Fibroblast of villous mesenchyme (primary cell): ENCODE measurements around the gene IRGC. TPM values are rescaled to one million over a fixed set of nuclear protein-coding genes. Genes with fewer than 3 reads are reported as not detected.

Experiments used
- DNase-seq: peaks from one replicate; pipeline ENCODE4 v3.0.0-alpha.2; 2010; ENCODE audit warnings: low read depth
- H3K4me3 ChIP-seq: 2 replicates; pipeline ENCODE4 v1.5.1; 2011; ENCODE audit warnings: low read depth, mild to moderate bottlenecking, low read length
- CTCF ChIP-seq: IDR thresholded peaks from 2 replicates; pipeline ENCODE4 v1.5.1; 2012; ENCODE audit warnings: low read depth, mild to moderate bottlenecking, low read length; ENCODE audit not compliant: insufficient read depth
- total RNA-seq: library from RNA; depleted of rRNA; stranded (reverse); fragments of >200 nt; gene quantifications from 2 replicates; pipeline ENCODE4 v1.2.3, GENCODE V29; 2012

Gene IRGC
- total RNA-seq, 1 donor = not detected

DNA sequence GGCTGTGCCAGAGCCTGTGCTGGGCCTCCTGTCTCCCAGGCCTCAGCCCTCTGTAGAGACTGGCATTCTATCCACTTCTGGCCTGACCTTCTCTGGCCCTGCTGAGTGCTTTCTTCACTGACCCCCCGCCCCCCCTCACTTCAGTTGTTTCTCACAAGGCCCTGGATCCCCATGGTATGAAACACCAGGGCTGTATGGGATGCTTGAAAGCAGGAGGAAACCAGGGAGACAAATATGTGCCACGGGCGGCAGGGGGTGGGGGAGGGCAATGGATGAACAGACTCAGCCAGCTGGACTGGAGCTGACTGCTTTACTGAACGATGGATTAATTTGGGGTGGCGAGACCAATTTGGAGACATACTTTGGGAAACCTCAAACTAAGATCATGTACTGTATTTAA, 14.0 kb downstream of the IRGC start:
- H3K4me3 ChIP-seq = no peak overlapping the region
- DNase-seq = no peak
- no peak for TF ChIP-seq CTCF

GRCh38 chr19:43731346-43731745, 15.5 kb downstream of the IRGC start:
- H3K4me3 ChIP-seq = no peak overlapping the region
- DNase-seq = no peak
- no peak for TF ChIP-seq CTCF

DNA sequence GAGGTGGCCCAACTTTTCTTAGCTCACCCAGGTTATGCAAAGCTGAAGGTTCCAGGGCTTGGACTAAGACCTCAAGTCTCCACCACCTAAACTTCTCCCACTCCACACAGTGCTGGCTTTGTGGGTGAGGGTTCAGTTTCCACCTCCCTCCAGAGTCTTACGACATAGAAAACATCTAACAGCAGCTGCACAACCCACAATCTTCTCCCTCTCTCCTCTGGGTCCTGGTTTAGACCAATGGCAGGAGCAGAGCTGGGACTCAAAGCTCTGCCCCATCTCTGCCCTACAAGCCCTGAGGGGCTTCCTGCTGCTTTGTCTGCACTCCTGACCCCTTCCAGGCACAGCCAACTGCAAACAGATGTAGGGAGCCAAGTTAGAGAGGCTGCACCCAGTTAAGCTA, 16.0 kb downstream of the IRGC start:
- TF ChIP-seq CTCF = no peak
- DNase-seq = peak; percentile 13
- H3K4me3 ChIP-seq = no peak overlapping the region

DNA sequence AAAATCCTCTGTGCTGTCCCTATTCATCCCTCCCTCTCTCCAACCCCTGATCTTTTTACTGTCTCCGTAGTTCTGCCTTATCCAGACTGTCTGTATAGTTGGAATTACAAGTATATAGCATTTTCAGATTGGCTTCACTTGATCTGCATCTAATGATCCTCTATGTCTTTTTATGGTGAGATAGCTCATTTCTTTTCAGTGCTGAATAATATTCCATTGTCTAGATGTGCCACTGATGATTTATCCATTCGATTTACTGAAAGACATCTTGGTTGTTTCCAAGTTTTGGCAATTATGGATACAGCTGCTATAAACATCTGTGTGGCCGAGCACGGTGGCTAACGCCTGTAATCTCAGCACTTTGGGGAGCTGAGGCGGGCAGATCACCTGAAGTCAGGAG, 19.1 kb downstream of the IRGC start:
- H3K4me3 ChIP-seq = no peak overlapping the region
- no peak for DNase-seq
- TF ChIP-seq CTCF = no peak

GRCh38 chr19:43735957-43736356, 20.1 kb downstream of the IRGC start:
- no peak for TF ChIP-seq CTCF
- H3K4me3 ChIP-seq = no peak overlapping the region
- no peak for DNase-seq

- DNase-seq = peak; percentile 26
- no peak overlapping the region for H3K4me3 ChIP-seq
- no peak for TF ChIP-seq CTCF
Measured at GRCh38 chr19:43738780-43739211, 22.9 kb downstream of the IRGC start.

GRCh38 chr19:43739439-43740235, 23.8 kb downstream of the IRGC start:
- H3K4me3 ChIP-seq = no peak overlapping the region
- DNase-seq = no peak
- no peak for TF ChIP-seq CTCF
